Measurements from ENCODE around the gene ANO1.

DNA sequence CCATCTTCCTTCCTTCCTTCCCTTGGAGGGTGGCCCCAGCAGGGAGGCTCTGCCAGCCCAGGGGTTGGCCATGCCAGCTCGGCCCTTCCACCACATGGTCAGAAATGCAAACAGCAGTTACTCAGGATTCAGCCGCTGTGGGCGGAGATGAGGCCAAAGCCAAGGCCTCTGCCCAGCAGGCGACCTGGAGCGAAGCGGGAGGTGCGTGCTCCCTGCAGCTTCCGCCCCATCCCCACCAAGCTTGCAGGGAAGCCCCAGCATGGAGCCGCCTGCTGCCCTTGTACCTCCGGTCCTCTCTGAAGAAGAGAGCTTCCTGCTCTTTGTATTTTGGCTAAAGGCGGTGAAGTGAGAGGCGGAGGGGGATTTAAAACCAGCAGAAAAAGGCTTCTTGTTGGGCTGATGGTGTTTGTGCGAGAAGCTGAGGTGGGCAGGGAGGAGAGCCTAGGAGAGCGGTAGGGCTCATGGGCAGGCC is 50.4 kb downstream of the ANO1 start:
- TF ChIP-seq CTCF (IDR thresholded peaks at IDR 0.05) (no peak), ZFX (IDR thresholded peaks at IDR 0.05; ENCODE audit: borderline replicate concordance) (no peak)
